ENCODE results near the gene C1orf141. TPM values are rescaled to one million over a fixed set of nuclear protein-coding genes. Genes with fewer than 3 reads are reported as not detected.

The C1orf141 gene
- total and polyA plus RNA-seq, 4 donors: not detected

DNA sequence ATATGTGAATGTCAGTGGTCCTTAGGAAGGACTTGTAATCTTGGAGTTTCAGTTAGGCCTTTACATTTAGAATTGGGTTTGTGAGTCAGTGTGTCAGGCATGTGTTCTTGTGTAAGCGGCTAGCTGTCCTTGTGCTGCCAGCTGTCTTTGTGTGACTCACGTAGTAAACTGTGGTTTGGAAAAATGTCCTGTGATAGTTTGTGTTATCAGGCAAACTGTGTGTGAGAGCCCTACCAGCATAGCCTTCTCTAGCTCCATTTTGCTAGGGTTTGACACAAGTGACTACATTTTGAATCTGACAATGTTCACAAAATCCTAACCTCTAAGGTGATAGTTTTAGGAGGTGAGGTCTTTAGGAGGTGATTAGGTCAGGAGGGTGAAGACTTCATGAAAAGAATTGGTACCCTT is 74.0 kb downstream of the C1orf141 start:
- Histone ChIP-seq H3K27ac (ENCODE audit: low read depth in 1 of 2, low read length in 2 of 2) (no peak overlapping the region), H3K36me3 (ENCODE audit: control insufficient read depth in 4 of 4, insufficient read depth in 3 of 4, low read depth in 1 of 4, low read length in 3 of 4) (no peaks in the 10 kb centered on the region), H3K9ac (ENCODE audit: low read depth in 1 of 2, low read length in 2 of 2) (no peak overlapping the region), H3K4me3 (ENCODE audit: low read depth in 1 of 3, low read length in 3 of 3) (no peak overlapping the region), H3K27me3 (ENCODE audit: control insufficient read depth in 4 of 4, insufficient read depth in 4 of 4, low read length in 3 of 4) (no peaks in the 10 kb centered on the region), H3K9me3 (ENCODE audit: control insufficient read depth in 4 of 4, low read length in 3 of 4) (no peaks in the 10 kb centered on the region), H3K4me1 (ENCODE audit: control insufficient read depth in 4 of 4, insufficient read depth in 4 of 4, low read length in 3 of 4) (no peaks in the 10 kb centered on the region)
- no peak for DNase-seq (ENCODE audit: low spot score)
- 87% methylated on average over 2 of the region's 2 CpGs for WGBS
- TF ChIP-seq YY1 (IDR thresholded peaks at IDR 0.05) (no peak), RAD21 (IDR thresholded peaks at IDR 0.05) (no peak), EGR1 (IDR thresholded peaks at IDR 0.05; ENCODE audit: low read depth in 2 of 2) (no peak), SP1 (IDR thresholded peaks at IDR 0.05) (no peak), FOXA2 (IDR thresholded peaks at IDR 0.05) (no peak), TAF1 (conservative IDR thresholded peaks at IDR 0.05) (no peak)

DNA sequence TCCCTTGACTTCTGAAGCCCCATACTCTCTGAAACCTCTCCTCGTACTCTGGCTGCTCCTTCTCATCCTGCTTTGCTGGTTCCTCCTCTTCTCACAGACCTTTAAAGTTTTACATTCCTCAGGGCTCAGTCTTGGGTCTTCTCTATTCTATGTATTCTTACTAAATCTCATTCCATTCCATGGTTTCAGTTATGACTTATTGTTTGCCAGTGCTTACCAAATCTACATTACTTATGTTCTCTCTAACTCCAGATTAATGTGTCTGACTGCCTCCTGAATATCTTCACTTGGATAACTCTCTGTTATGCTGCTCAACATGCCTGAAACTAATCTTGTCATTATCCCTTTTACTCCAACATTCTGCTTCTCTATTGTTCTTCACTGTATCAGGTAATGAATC is 75.4 kb downstream of the C1orf141 start:
- no peak for DNase-seq (ENCODE audit: low spot score)
- H3K27me3 ChIP-seq (ENCODE audit: control insufficient read depth in 4 of 4, insufficient read depth in 4 of 4, low read length in 3 of 4): no peaks in the 10 kb centered on the region
- WGBS: 96% methylated on average over 1 of the region's 1 CpG

DNA sequence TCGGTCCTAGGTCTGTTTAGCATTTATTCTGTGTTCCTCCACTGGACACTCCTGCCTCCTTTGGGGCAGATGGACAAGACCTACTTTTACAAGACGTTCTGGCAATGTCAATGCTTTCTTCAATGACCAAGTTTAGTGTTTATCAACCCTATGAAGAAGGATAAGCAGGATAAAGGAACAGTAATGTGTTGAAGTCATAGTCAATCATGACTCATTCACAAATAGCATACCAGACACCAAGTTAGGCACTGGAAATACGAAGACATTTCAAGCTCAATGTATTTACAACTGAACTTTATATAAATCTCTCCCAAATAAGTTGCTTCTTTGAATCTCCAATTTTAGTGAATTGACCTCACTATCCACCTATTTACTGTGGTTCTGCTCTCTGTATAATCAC is 76.0 kb downstream of the C1orf141 start:
- Histone ChIP-seq H3K9me3 (ENCODE audit: control insufficient read depth in 4 of 4, low read length in 3 of 4) (no peaks in the 10 kb centered on the region), H3K4me3 (ENCODE audit: low read depth in 1 of 3, low read length in 3 of 3) (no peak overlapping the region), H3K9ac (ENCODE audit: low read depth in 1 of 2, low read length in 2 of 2) (no peak overlapping the region), H3K27ac (ENCODE audit: low read depth in 1 of 2, low read length in 2 of 2) (no peak overlapping the region), H3K27me3 (ENCODE audit: control insufficient read depth in 4 of 4, insufficient read depth in 4 of 4, low read length in 3 of 4) (no peaks in the 10 kb centered on the region), H3K36me3 (ENCODE audit: control insufficient read depth in 4 of 4, insufficient read depth in 3 of 4, low read depth in 1 of 4, low read length in 3 of 4) (no peaks in the 10 kb centered on the region), H3K4me1 (ENCODE audit: control insufficient read depth in 4 of 4, insufficient read depth in 4 of 4, low read length in 3 of 4) (peaks cover 0 to 6% (median 3%) of the 10 kb centered on the region in 4 donors)
- TF ChIP-seq FOXA1 (IDR thresholded peaks at IDR 0.05) (no peak), HNF4G (IDR thresholded peaks at IDR 0.05) (no peak), SP1 (IDR thresholded peaks at IDR 0.05) (no peak), TAF1 (conservative IDR thresholded peaks at IDR 0.05) (no peak), EGR1 (IDR thresholded peaks at IDR 0.05; ENCODE audit: low read depth in 2 of 2) (no peak), RAD21 (IDR thresholded peaks at IDR 0.05) (no peak), YY1 (IDR thresholded peaks at IDR 0.05) (no peak), RXRA (IDR thresholded peaks at IDR 0.05) (no peak), FOXA2 (IDR thresholded peaks at IDR 0.05) (no peak), GABPA (IDR thresholded peaks at IDR 0.05 in 1 of 2, conservative IDR thresholded peaks at IDR 0.05 in 1 of 2) (no peak), NR2F2 (IDR thresholded peaks at IDR 0.05) (no peak), JUND (IDR thresholded peaks at IDR 0.05) (no peak)
- TF ChIP-seq, protein P1, sequence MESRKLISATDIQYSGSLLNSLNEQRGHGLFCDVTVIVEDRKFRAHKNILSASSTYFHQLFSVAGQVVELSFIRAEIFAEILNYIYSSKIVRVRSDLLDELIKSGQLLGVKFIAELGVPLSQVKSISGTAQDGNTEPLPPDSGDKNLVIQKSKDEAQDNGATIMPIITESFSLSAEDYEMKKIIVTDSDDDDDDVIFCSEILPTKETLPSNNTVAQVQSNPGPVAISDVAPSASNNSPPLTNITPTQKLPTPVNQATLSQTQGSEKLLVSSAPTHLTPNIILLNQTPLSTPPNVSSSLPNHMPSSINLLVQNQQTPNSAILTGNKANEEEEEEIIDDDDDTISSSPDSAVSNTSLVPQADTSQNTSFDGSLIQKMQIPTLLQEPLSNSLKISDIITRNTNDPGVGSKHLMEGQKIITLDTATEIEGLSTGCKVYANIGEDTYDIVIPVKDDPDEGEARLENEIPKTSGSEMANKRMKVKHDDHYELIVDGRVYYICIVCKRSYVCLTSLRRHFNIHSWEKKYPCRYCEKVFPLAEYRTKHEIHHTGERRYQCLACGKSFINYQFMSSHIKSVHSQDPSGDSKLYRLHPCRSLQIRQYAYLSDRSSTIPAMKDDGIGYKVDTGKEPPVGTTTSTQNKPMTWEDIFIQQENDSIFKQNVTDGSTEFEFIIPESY (IDR thresholded peaks at IDR 0.05): no peak
- TF ChIP-seq, protein P2, sequence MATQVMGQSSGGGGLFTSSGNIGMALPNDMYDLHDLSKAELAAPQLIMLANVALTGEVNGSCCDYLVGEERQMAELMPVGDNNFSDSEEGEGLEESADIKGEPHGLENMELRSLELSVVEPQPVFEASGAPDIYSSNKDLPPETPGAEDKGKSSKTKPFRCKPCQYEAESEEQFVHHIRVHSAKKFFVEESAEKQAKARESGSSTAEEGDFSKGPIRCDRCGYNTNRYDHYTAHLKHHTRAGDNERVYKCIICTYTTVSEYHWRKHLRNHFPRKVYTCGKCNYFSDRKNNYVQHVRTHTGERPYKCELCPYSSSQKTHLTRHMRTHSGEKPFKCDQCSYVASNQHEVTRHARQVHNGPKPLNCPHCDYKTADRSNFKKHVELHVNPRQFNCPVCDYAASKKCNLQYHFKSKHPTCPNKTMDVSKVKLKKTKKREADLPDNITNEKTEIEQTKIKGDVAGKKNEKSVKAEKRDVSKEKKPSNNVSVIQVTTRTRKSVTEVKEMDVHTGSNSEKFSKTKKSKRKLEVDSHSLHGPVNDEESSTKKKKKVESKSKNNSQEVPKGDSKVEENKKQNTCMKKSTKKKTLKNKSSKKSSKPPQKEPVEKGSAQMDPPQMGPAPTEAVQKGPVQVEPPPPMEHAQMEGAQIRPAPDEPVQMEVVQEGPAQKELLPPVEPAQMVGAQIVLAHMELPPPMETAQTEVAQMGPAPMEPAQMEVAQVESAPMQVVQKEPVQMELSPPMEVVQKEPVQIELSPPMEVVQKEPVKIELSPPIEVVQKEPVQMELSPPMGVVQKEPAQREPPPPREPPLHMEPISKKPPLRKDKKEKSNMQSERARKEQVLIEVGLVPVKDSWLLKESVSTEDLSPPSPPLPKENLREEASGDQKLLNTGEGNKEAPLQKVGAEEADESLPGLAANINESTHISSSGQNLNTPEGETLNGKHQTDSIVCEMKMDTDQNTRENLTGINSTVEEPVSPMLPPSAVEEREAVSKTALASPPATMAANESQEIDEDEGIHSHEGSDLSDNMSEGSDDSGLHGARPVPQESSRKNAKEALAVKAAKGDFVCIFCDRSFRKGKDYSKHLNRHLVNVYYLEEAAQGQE (IDR thresholded peaks at IDR 0.05): no peak
- TF ChIP-seq, protein P3, sequence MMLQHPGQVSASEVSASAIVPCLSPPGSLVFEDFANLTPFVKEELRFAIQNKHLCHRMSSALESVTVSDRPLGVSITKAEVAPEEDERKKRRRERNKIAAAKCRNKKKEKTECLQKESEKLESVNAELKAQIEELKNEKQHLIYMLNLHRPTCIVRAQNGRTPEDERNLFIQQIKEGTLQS (IDR thresholded peaks at IDR 0.05): no peak
- TF ChIP-seq, protein P4, sequence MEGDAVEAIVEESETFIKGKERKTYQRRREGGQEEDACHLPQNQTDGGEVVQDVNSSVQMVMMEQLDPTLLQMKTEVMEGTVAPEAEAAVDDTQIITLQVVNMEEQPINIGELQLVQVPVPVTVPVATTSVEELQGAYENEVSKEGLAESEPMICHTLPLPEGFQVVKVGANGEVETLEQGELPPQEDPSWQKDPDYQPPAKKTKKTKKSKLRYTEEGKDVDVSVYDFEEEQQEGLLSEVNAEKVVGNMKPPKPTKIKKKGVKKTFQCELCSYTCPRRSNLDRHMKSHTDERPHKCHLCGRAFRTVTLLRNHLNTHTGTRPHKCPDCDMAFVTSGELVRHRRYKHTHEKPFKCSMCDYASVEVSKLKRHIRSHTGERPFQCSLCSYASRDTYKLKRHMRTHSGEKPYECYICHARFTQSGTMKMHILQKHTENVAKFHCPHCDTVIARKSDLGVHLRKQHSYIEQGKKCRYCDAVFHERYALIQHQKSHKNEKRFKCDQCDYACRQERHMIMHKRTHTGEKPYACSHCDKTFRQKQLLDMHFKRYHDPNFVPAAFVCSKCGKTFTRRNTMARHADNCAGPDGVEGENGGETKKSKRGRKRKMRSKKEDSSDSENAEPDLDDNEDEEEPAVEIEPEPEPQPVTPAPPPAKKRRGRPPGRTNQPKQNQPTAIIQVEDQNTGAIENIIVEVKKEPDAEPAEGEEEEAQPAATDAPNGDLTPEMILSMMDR (IDR thresholded peaks at IDR 0.05; ENCODE audit: low read depth, low read length, missing input control): no peak
- TF ChIP-seq, protein P5, sequence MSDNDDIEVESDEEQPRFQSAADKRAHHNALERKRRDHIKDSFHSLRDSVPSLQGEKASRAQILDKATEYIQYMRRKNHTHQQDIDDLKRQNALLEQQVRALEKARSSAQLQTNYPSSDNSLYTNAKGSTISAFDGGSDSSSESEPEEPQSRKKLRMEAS (IDR thresholded peaks at IDR 0.05): no peak
- 82% methylated on average over 3 of the region's 3 CpGs for WGBS
- DNase-seq (ENCODE audit: low spot score): no peak

More for the DNA sequence above, 75.4 kb downstream of the C1orf141 start:
- Histone ChIP-seq H3K4me3 (ENCODE audit: low read depth in 1 of 3, low read length in 3 of 3) (no peak overlapping the region), H3K27ac (ENCODE audit: low read depth in 1 of 2, low read length in 2 of 2) (no peak overlapping the region), H3K4me1 (ENCODE audit: control insufficient read depth in 4 of 4, insufficient read depth in 4 of 4, low read length in 3 of 4) (peaks cover 0 to 5% (median 2%) of the 10 kb centered on the region in 4 donors), H3K36me3 (ENCODE audit: control insufficient read depth in 4 of 4, insufficient read depth in 3 of 4, low read depth in 1 of 4, low read length in 3 of 4) (no peaks in the 10 kb centered on the region), H3K9ac (ENCODE audit: low read depth in 1 of 2, low read length in 2 of 2) (no peak overlapping the region), H3K9me3 (ENCODE audit: control insufficient read depth in 4 of 4, low read length in 3 of 4) (no peaks in the 10 kb centered on the region)
- no peak for TF ChIP-seq TAF1 (conservative IDR thresholded peaks at IDR 0.05)
- no peak for TF ChIP-seq RXRA (IDR thresholded peaks at IDR 0.05)
- no peak for TF ChIP-seq HNF4G (IDR thresholded peaks at IDR 0.05)
- no peak for TF ChIP-seq JUND (IDR thresholded peaks at IDR 0.05)

All from liver (tissue), 9 donors.